H1 (cell line): ENCODE data around the gene DPF1. TPM values are rescaled to one million over a fixed set of nuclear protein-coding genes. Genes with fewer than 3 reads are reported as not detected.

Experiments
- CTCF ChIA-PET: fragments of 300-600 bp; sonication (Branson Sonifier 250); formaldehyde crosslinking; loops from one replicate; lab custom pipeline; 2021; ENCODE audit not compliant: partially characterized antibody; lab: Charles Lee
- POLR2A ChIA-PET: fragments of 300-600 bp; sonication (Branson Sonifier 250); formaldehyde crosslinking; loops from one replicate; lab custom pipeline; 2021; ENCODE audit warnings: inconsistent platforms; ENCODE audit not compliant: partially characterized antibody; lab: Charles Lee
- DNase-seq, 2 experiments: peaks; one replicate each; pipeline versions ENCODE4 v3.0.0 to v3.0.0-alpha.2; 2010 to 2022; ENCODE audit warnings: low spot score in 2 of 2, low read depth in 1 of 2, mixed read lengths in 1 of 2
- FAIRE-seq: peaks from 2 replicates; lab custom pipeline; 2011; peaks lifted over from hg19 to GRCh38; lab: Jason Lieb, UNC
- H2AFZ ChIP-seq: 2 replicates; pipeline ENCODE4 v1.8.1; 2012; ENCODE audit warnings: low read length, inconsistent platforms
- H2AK5ac ChIP-seq: 2 replicates; pipeline ENCODE4 v1.6.1; 2013; ENCODE audit warnings: low read depth, low read length
- H2BK120ac ChIP-seq: replicated peaks from 2 replicates; pipeline ENCODE3; 2013; ENCODE audit warnings: low read depth, low read length, inconsistent platforms
- H2BK12ac ChIP-seq: 2 replicates; pipeline ENCODE4 v1.6.1; 2013; ENCODE audit warnings: low read depth, low read length
- H2BK15ac ChIP-seq: 2 replicates; pipeline ENCODE4 v1.6.1; 2013; ENCODE audit warnings: low read length
- H2BK20ac ChIP-seq: 2 replicates; pipeline ENCODE4 v1.6.1; 2013; ENCODE audit warnings: low read length
- H2BK5ac ChIP-seq: 2 replicates; pipeline ENCODE4 v1.6.1; 2013; ENCODE audit warnings: low read depth, low read length
- H3K14ac ChIP-seq: 2 replicates; pipeline ENCODE4 v1.6.1; 2013; ENCODE audit warnings: inconsistent platforms; ENCODE audit not compliant: insufficient read length
- H3K18ac ChIP-seq: 2 replicates; pipeline ENCODE4 v1.6.1; 2013; ENCODE audit warnings: low read length; ENCODE audit errors: extremely low read depth
- H3K23ac ChIP-seq: 2 replicates; pipeline ENCODE4 v1.6.1; 2013; ENCODE audit warnings: inconsistent platforms; ENCODE audit not compliant: insufficient read length
- H3K23me2 ChIP-seq: 2 replicates; pipeline ENCODE4 v1.6.1; 2013; ENCODE audit warnings: low read depth, low read length
- H3K27ac ChIP-seq: 2 replicates; pipeline ENCODE4 v1.6.1; 2011; ENCODE audit warnings: low read depth, low read length, inconsistent platforms
- H3K27me3 ChIP-seq, 4 experiments: replicated peaks in 1 of 4; 1 replicate in 1 of 4; 2 replicates in 3 of 4; pipeline versions ENCODE4 v1.6.1 to v1.8.1; 2011 to 2013; ENCODE audit warnings: low read length in 3 of 4, mild to moderate bottlenecking in 3 of 4, inconsistent platforms in 2 of 4, mixed read lengths in 2 of 4, moderate library complexity in 1 of 4; ENCODE audit not compliant: control insufficient read depth in 3 of 4, insufficient read depth in 3 of 4; ENCODE audit errors: extremely low read depth in 1 of 4
- H3K36me3 ChIP-seq, 4 experiments: 2 replicates each; pipeline versions ENCODE4 v1.6.1 to v1.8.1; 2011 to 2013; ENCODE audit warnings: mild to moderate bottlenecking in 4 of 4, low read length in 3 of 4, moderate library complexity in 2 of 4, control low read depth in 1 of 4, inconsistent platforms in 1 of 4; ENCODE audit not compliant: insufficient read depth in 4 of 4, control insufficient read depth in 2 of 4
- H3K4ac ChIP-seq: replicated peaks from 2 replicates; pipeline ENCODE3; 2013; ENCODE audit warnings: low read length, low read depth, mixed read lengths, inconsistent platforms; ENCODE audit not compliant: insufficient read length
- H3K4me1 ChIP-seq, 4 experiments: replicated peaks in 1 of 4; 1 replicate in 1 of 4; 2 replicates in 3 of 4; pipeline versions ENCODE4 v1.6.1 to v1.8.1; 2011 to 2013; ENCODE audit warnings: low read length in 3 of 4, inconsistent platforms in 2 of 4, mixed read lengths in 1 of 4; ENCODE audit not compliant: insufficient read depth in 4 of 4, control insufficient read depth in 3 of 4
- H3K4me2 ChIP-seq, 2 experiments: 2 replicates each; pipeline versions ENCODE4 v1.6.1 to v1.8.1; 2011 to 2013; ENCODE audit warnings: low read depth in 2 of 2, low read length in 2 of 2, control low read depth in 1 of 2, inconsistent platforms in 1 of 2, mild to moderate bottlenecking in 1 of 2; ENCODE audit not compliant: insufficient read depth in 1 of 2
- H3K4me3 ChIP-seq, 4 experiments: fragments of 200-600, 300-600 bp in 1 of 4; sonication (generic), shearing (Covaris generic), sonication (Bioruptor Twin) in 1 of 4; 2 replicates each; pipeline versions ENCODE4 v1.5.1 to v1.8.1; 2011 to 2016; ENCODE audit warnings: low read length in 4 of 4, low read depth in 3 of 4, control low read depth in 2 of 4, inconsistent platforms in 2 of 4, mild to moderate bottlenecking in 2 of 4, mixed read lengths in 1 of 4, moderate library complexity in 1 of 4; ENCODE audit not compliant: insufficient read depth in 2 of 4; ENCODE audit errors: extremely low read depth in 1 of 4
- H3K56ac ChIP-seq: replicated peaks from 2 replicates; pipeline ENCODE3; 2013; ENCODE audit warnings: low read depth, mild to moderate bottlenecking, mixed read lengths, low read length, inconsistent platforms; ENCODE audit not compliant: insufficient read length
- H3K79me1 ChIP-seq: 2 replicates; pipeline ENCODE4 v1.6.1; 2013; ENCODE audit warnings: low read depth, low read length, control low read depth
- H3K79me2 ChIP-seq, 2 experiments: 2 replicates each; pipeline versions ENCODE4 v1.6.1 to v1.8.1; 2012 to 2013; ENCODE audit warnings: low read length in 2 of 2, mild to moderate bottlenecking in 2 of 2, inconsistent platforms in 1 of 2; ENCODE audit not compliant: insufficient read depth in 2 of 2, control insufficient read depth in 1 of 2
- H3K9ac ChIP-seq, 4 experiments: replicated peaks in 1 of 4; 1 replicate in 1 of 4; 2 replicates in 3 of 4; pipeline versions ENCODE4 v1.6.1 to v1.8.1; 2011 to 2013; ENCODE audit warnings: low read depth in 3 of 4, low read length in 3 of 4, control low read depth in 2 of 4, mild to moderate bottlenecking in 2 of 4, moderate library complexity in 2 of 4, inconsistent platforms in 1 of 4; ENCODE audit errors: extremely low read depth in 1 of 4
- H3K9me3 ChIP-seq, 2 experiments: 2 replicates each; pipeline versions ENCODE4 v1.6.1 to v1.8.1; 2012 to 2013; ENCODE audit warnings: mild to moderate bottlenecking in 2 of 2, moderate library complexity in 2 of 2, control low read depth in 1 of 2, inconsistent platforms in 1 of 2, low read depth in 1 of 2, low read length in 1 of 2, mixed read lengths in 1 of 2; ENCODE audit not compliant: insufficient read depth in 2 of 2
- H4K20me1 ChIP-seq, 2 experiments: replicated peaks in 1 of 2; 2 replicates each; pipeline versions ENCODE3 to v1.8.1; 2011 to 2013; ENCODE audit warnings: inconsistent platforms in 2 of 2, low read length in 2 of 2, mild to moderate bottlenecking in 1 of 2; ENCODE audit not compliant: insufficient read depth in 2 of 2, control insufficient read depth in 1 of 2
- H4K5ac ChIP-seq: 2 replicates; pipeline ENCODE4 v1.6.1; 2013; ENCODE audit warnings: low read length, low read depth, mixed read lengths, inconsistent platforms; ENCODE audit not compliant: insufficient read length
- H4K8ac ChIP-seq: 2 replicates; pipeline ENCODE4 v1.8.0; 2013; ENCODE audit warnings: mild to moderate bottlenecking, moderate library complexity, low read length, inconsistent platforms; ENCODE audit not compliant: insufficient read depth; ENCODE audit errors: extremely low read depth
- H4K91ac ChIP-seq: replicated peaks from 2 replicates; pipeline ENCODE3; 2013; ENCODE audit warnings: low read length, mixed read lengths, inconsistent platforms; ENCODE audit not compliant: insufficient read length
- ASH2L ChIP-seq: fragments of 200-600, 300-600 bp; sonication (generic); IDR thresholded peaks from one replicate; pipeline ENCODE4 v1.7.1; 2017; ENCODE audit warnings: low read length
- BCL11A ChIP-seq, 2 experiments: IDR thresholded peaks; one replicate each; pipeline ENCODE4 v1.6.1; 2011; ENCODE audit warnings: low read depth in 2 of 2, low read length in 2 of 2, mild to moderate bottlenecking in 2 of 2
- BRCA1 ChIP-seq: IDR thresholded peaks from 2 replicates; pipeline ENCODE4 v1.6.1; 2012; ENCODE audit warnings: low read depth, low read length, improper control_type of control experiment
- CEBPB ChIP-seq: IDR thresholded peaks from 2 replicates; pipeline ENCODE4 v1.6.1; 2012; ENCODE audit warnings: low read depth, low read length
- FOSL1 ChIP-seq: IDR thresholded peaks from 2 replicates; pipeline ENCODE4 v1.6.1; 2011; ENCODE audit warnings: mild to moderate bottlenecking, low read depth, low read length, moderate library complexity; ENCODE audit not compliant: insufficient read depth
- KDM5A ChIP-seq: fragments of 200-600 bp; IDR thresholded peaks from 2 replicates; pipeline ENCODE4 v1.7.1; 2012; ENCODE audit warnings: mild to moderate bottlenecking, low read length, inconsistent platforms, mixed read lengths
- NANOG ChIP-seq: IDR thresholded peaks from 2 replicates; pipeline ENCODE4 v1.6.1; 2011; ENCODE audit warnings: low read length, low read depth, mild to moderate bottlenecking, inconsistent platforms; ENCODE audit not compliant: insufficient read depth, poor library complexity, severe bottlenecking
- PHF8 ChIP-seq: fragments of 200-600 bp; sonication (generic); conservative IDR thresholded peaks from 2 replicates; pipeline ENCODE4 v1.7.1; 2012; ENCODE audit warnings: low read depth, mild to moderate bottlenecking, inconsistent platforms, low read length, moderate library complexity
- POLR2A ChIP-seq, 2 experiments: IDR thresholded peaks; 1 replicate in 1 of 2; 2 replicates in 1 of 2; pipeline ENCODE4 v1.6.1; 2011; ENCODE audit warnings: low read depth in 2 of 2, low read length in 2 of 2, mild to moderate bottlenecking in 2 of 2; ENCODE audit errors: control extremely low read depth in 1 of 2
- TAF7 ChIP-seq: optimal IDR thresholded peaks from 2 replicates; pipeline ENCODE3; 2011; ENCODE audit warnings: low read depth, mild to moderate bottlenecking, inconsistent platforms, low read length, moderate library complexity, borderline replicate concordance
- TBP ChIP-seq: IDR thresholded peaks from 2 replicates; pipeline ENCODE4 v1.6.1; 2011; ENCODE audit warnings: low read depth, low read length, improper control_type of control experiment
- TCF12 ChIP-seq: IDR thresholded peaks from 2 replicates; pipeline ENCODE4 v1.6.1; 2011; ENCODE audit warnings: low read depth, mild to moderate bottlenecking, low read length
- WGBS, 2 experiments: shearing (Covaris generic) in 1 of 2; methylation state at CpG; one replicate each; pipeline versions ENCODE4 v1.1.6 to v1.1.7; 2013 to 2015; ENCODE audit warnings: low lambda C conversion rate in 2 of 2, mixed read lengths in 2 of 2, inconsistent platforms in 1 of 2, low coverage in 1 of 2, missing lambda C conversion rate in 1 of 2; ENCODE audit not compliant: insufficient replicate concordance in 2 of 2, insufficient coverage in 1 of 2, insufficient read length in 1 of 2; ENCODE audit errors: extremely low coverage in 1 of 2, missing lambda C conversion rate in 1 of 2; 5-methylcytosine and 5-hydroxymethylcytosine counted together
- polyA plus RNA-seq, 7 experiments: library from polyadenylated mRNA; depleted of rRNA in 3 of 7; stranded (reverse) in 5 of 7; unstranded in 2 of 7; fragments of >200 nt in 5 of 7; fragments of 200-250 nt in 2 of 7; gene quantifications; 1 replicate in 5 of 7; 2 replicates in 1 of 7; 4 replicates in 1 of 7; pipeline versions ENCODE4 v1.2.1 to v1.2.3, GENCODE V29; 2011 to 2013; ENCODE audit warnings: missing spikeins in 2 of 7, mixed read lengths in 2 of 7
- total RNA-seq: library from RNA; stranded (reverse); fragmentation: NEBNext Ultra II Directional; extraction: Animal tissue kit (Norgen Biotek cat#: 25700); gene quantifications from 2 replicates; pipeline ENCODE4 v1.2.1, GENCODE V29; 2021

The DPF1 gene
- total and polyA plus RNA-seq, 2 of the 8 experiments (the other 6 are each of a cell fraction or from before 2014, with no cell fraction given) = 12.9 to 15.6 TPM

- peak overlapping the region; percentile 90 for H3K18ac ChIP-seq
- H3K23ac ChIP-seq = no peak overlapping the region
- peak overlapping the region; percentile 43 for H4K8ac ChIP-seq
- POLR2A ChIA-PET = interaction anchor here (0.5 to 4.3 kb wide), 19 partner anchors 9 to 303 kb away, joined by 3 to 29 read pairs (median 3); partner anchors contain the start of genes SIPA1L3, SPINT2 and WDR87
- peak overlapping the region; percentile 83 for H3K4ac ChIP-seq
- H4K91ac ChIP-seq = peak overlapping the region; percentile 80
- H2BK120ac ChIP-seq = no peak overlapping the region
- H3K9ac ChIP-seq = peak overlapping the region in 3 of 4 experiments; percentile 1 to 60 (median 48); a peak in 5 of 7 replicates
- peak overlapping the region; percentile 97 to 100 for H3K4me2 ChIP-seq
- H2BK20ac ChIP-seq = peak overlapping the region; percentile 61; the same call in 1 of the 2 replicates
- peak in 1 of 2 experiments; percentile 77 for DNase-seq
- peak overlapping the region; percentile 28 for H3K27ac ChIP-seq
- FAIRE-seq = no peak
- WGBS, 2 experiments = 4% methylated on average over 26 of the region's 30 CpGs; no CpG with 5 or more reads in 1 of the 2 experiments
- peaks cover 0 to 20% (median 13%) of the 10 kb centered on the region in 4 experiments; a peak in 6 of 7 replicates for H3K4me1 ChIP-seq
- H3K79me2 ChIP-seq = no peaks in the 10 kb centered on the region
- H2BK5ac ChIP-seq = peak overlapping the region; percentile 77
- peak overlapping the region; percentile 41 to 63 (median 56) for H3K4me3 ChIP-seq
- CTCF ChIA-PET = interaction anchor here (0.6 to 1.9 kb wide), 9 partner anchors 16 to 66 kb away, joined by 3 to 5 read pairs (median 3); no protein-coding TSS in a partner anchor
- H3K14ac ChIP-seq = no peak overlapping the region
- H3K56ac ChIP-seq = peak overlapping the region; percentile 42
- peak overlapping the region; percentile 96 for H2BK12ac ChIP-seq
- H3K9me3 ChIP-seq = no peaks in the 10 kb centered on the region
- H3K36me3 ChIP-seq = peaks cover 0 to under 1% (median 0%) of the 10 kb centered on the region in 4 experiments; a peak in 1 of 8 replicates
- H2AK5ac ChIP-seq = 0 out of 2 replicates have a peak overlapping the region, but pooled peaks have one; percentile 39
- peak overlapping the region; percentile 99 for H2BK15ac ChIP-seq
- H2AFZ ChIP-seq = no peak overlapping the region
- no peaks in the 10 kb centered on the region for H3K79me1 ChIP-seq
- H3K27me3 ChIP-seq = no peaks in the 10 kb centered on the region
- peak overlapping the region; percentile 81 for H4K5ac ChIP-seq
- peaks cover 19% of the 10 kb centered on the region for H3K23me2 ChIP-seq
- H4K20me1 ChIP-seq = peaks cover 0 to 1% of the 10 kb centered on the region in 2 experiments
- TF ChIP-seq TCF12 (no peak), PHF8 (0 out of 2 replicates have a peak, but pooled peaks have one; percentile 2), BCL11A (IDR thresholded peaks at IDR 0.05; ENCODE audit: low read depth in 2 of 2, low read length in 2 of 2) (no peak), TBP (no peak), CEBPB (no peak), FOSL1 (no peak), BRCA1 (no peak), NANOG (no peak), TAF7 (no peak), POLR2A (IDR thresholded peaks at IDR 0.05; ENCODE audit: control extremely low read depth in 1 of 2, low read depth in 2 of 2, low read length in 2 of 2) (peak in 1 of 2 experiments; percentile 10; a peak in 1 of 3 replicates), ASH2L (peak; percentile 1), KDM5A (no peak)
These were observed 14.2 kb downstream of the DPF1 start for GRCh38 chr19:38209671-38210457.
